GM11168 (cell line): ENCODE data around the gene LIX1L.

Experiments used
- in situ Hi-C: fragments of 300-500 bp; cut with MboI; formaldehyde crosslinking; loops from one replicate; pipeline ENCODE4 v1.12.0; 2022; ENCODE audit warnings: low sequenced_read_pairs; ENCODE audit not compliant: unreplicated experiment

LIX1L gene

GRCh38 chr1:145957443-145958319 is at the start of gene LIX1L:
LIX1L (minus strand) TSS chr1:145958017; CDS start chr1:145957927, 90 bp downstream.
- in situ Hi-C loops = no loop called here

- in situ Hi-C loops = loop anchor here (5.0 kb wide), 1 partner anchor 74 kb away; the partner anchor contains the start of gene RBM8A
These were observed 43.9 kb upstream of the LIX1L start for GRCh38 chr1:146001709-146002108.

GRCh38 chr1:145999321-146000024 is 41.7 kb upstream of the LIX1L start:
- in situ Hi-C loops = loop anchor here (5.0 kb wide), 1 partner anchor 72 kb away; the partner anchor contains the start of gene RBM8A

- in situ Hi-C loops = no loop called here
These were observed 39.9 kb upstream of the LIX1L start for GRCh38 chr1:145997718-145998023.

- in situ Hi-C loops = no loop called here
These were observed 39.4 kb upstream of the LIX1L start for GRCh38 chr1:145997016-145997717.

GRCh38 chr1:145996433-145997015 is 38.7 kb upstream of the LIX1L start, which contains the start of gene TXNIP:
TXNIP (minus strand) TSS chr1:145996579; CDS start chr1:145996266, 313 bp downstream.
- in situ Hi-C loops = no loop called here

- in situ Hi-C loops = no loop called here
These were observed 38.2 kb upstream of the LIX1L start for GRCh38 chr1:145995964-145996432.

- in situ Hi-C loops = no loop called here
These were observed 37.5 kb upstream of the LIX1L start for GRCh38 chr1:145995148-145995881.

GRCh38 chr1:145994391-145995120 is 36.7 kb upstream of the LIX1L start:
- in situ Hi-C loops = no loop called here

GRCh38 chr1:145993618-145994390 is 36.0 kb upstream of the LIX1L start:
- in situ Hi-C loops = no loop called here

- in situ Hi-C loops = no loop called here
These were observed 35.3 kb upstream of the LIX1L start for GRCh38 chr1:145992958-145993617.

GRCh38 chr1:145992502-145992936 is 34.7 kb upstream of the LIX1L start:
- in situ Hi-C loops = no loop called here

GRCh38 chr1:145991735-145992412 is 34.1 kb upstream of the LIX1L start:
- in situ Hi-C loops = no loop called here

- in situ Hi-C loops = no loop called here
These were observed 32.5 kb upstream of the LIX1L start for GRCh38 chr1:145990249-145990855.

- in situ Hi-C loops = no loop called here
These were observed 31.0 kb upstream of the LIX1L start for GRCh38 chr1:145988773-145989172.

GRCh38 chr1:145987926-145988325 is 30.1 kb upstream of the LIX1L start:
- in situ Hi-C loops = no loop called here

- in situ Hi-C loops = no loop called here
These were observed 28.7 kb upstream of the LIX1L start for GRCh38 chr1:145986551-145986950.
